Neural cell (in vitro differentiated cells): ENCODE results near the gene NOL3. TPM values are rescaled to one million over a fixed set of nuclear protein-coding genes. Genes with fewer than 3 reads are reported as not detected.

Experiments used
- H2AFZ ChIP-seq: fragments of 200-600, 300-800 bp; sonication (generic), shearing (Covaris generic); 2 replicates; pipeline ENCODE4 v1.6.0; 2014; ENCODE audit warnings: low read depth, mild to moderate bottlenecking, antibody characterized with exemption, low read length, moderate library complexity
- H3F3A ChIP-seq: fragments of 200-600 bp; shearing (Covaris generic); 2 replicates; pipeline ENCODE4 v1.6.1; 2016; ENCODE audit warnings: mild to moderate bottlenecking, moderate library complexity, mixed read lengths, antibody characterized with exemption, low read length; ENCODE audit not compliant: insufficient read depth, poor library complexity, severe bottlenecking
- H3K27ac ChIP-seq: fragments of 200-600, 300-800 bp; sonication (generic), shearing (Covaris generic); 2 replicates; pipeline ENCODE4 v1.5.1; 2014; ENCODE audit warnings: mild to moderate bottlenecking, low read length, moderate library complexity
- H3K27me3 ChIP-seq: fragments of 300-800, 200-600 bp; sonication (generic), shearing (Covaris generic); 2 replicates; pipeline ENCODE4 v1.6.0; 2014; ENCODE audit warnings: mild to moderate bottlenecking, low read depth, low read length, moderate library complexity; ENCODE audit not compliant: insufficient read depth
- H3K36me3 ChIP-seq: fragments of 300-800, 200-600 bp; sonication (generic), shearing (Covaris generic); 2 replicates; pipeline ENCODE4 v1.5.1; 2014; ENCODE audit warnings: mild to moderate bottlenecking, antibody characterized with exemption, low read length, moderate library complexity; ENCODE audit not compliant: insufficient read depth
- H3K4me2 ChIP-seq: fragments of 300-800, 200-600 bp; sonication (generic), shearing (Covaris generic); 2 replicates; pipeline ENCODE4 v1.6.0; 2014; ENCODE audit warnings: mild to moderate bottlenecking, low read length
- H3K4me3 ChIP-seq: fragments of 300-800, 200-600 bp; sonication (generic), shearing (Covaris generic); 2 replicates; pipeline ENCODE4 v1.5.1; 2014; ENCODE audit warnings: mild to moderate bottlenecking, low read length, moderate library complexity
- H3K79me2 ChIP-seq: fragments of 200-600 bp; shearing (Covaris generic); replicated peaks from 2 replicates; pipeline ENCODE4 v1.6.0; 2014; ENCODE audit warnings: mild to moderate bottlenecking, low read length, moderate library complexity; ENCODE audit not compliant: insufficient read depth
- H3K9ac ChIP-seq: fragments of 300-800, 200-600 bp; sonication (generic), shearing (Covaris generic); 2 replicates; pipeline ENCODE4 v1.6.1; 2016; ENCODE audit warnings: mild to moderate bottlenecking, low read length, mixed read lengths
- H3K9me2 ChIP-seq: fragments of 200-600 bp; shearing (Covaris generic); 2 replicates; pipeline ENCODE4 v1.6.1; 2016; ENCODE audit warnings: mild to moderate bottlenecking, low read length, mixed read lengths; ENCODE audit not compliant: insufficient read depth
- H3K9me3 ChIP-seq: fragments of 200-600, 300-800 bp; sonication (generic), shearing (Covaris generic); 2 replicates; pipeline ENCODE4 v1.6.1; 2016; ENCODE audit warnings: mild to moderate bottlenecking, mixed run types, low read length, moderate library complexity, mixed read lengths
- H4K20me1 ChIP-seq: fragments of 200-600 bp; shearing (Covaris generic); 2 replicates; pipeline ENCODE4 v1.6.1; 2016; ENCODE audit warnings: mild to moderate bottlenecking, mixed run types; ENCODE audit not compliant: insufficient read depth
- CTCF ChIP-seq: fragments of 450-650 bp; IDR thresholded peaks from 2 replicates; pipeline ENCODE4 v1.5.1; 2014; ENCODE audit warnings: antibody characterized with exemption, mild to moderate bottlenecking, moderate library complexity; ENCODE audit not compliant: poor library complexity, severe bottlenecking
- EP300 ChIP-seq: fragments of 450-650 bp; conservative IDR thresholded peaks from 2 replicates; pipeline ENCODE4 v1.6.1; 2014; ENCODE audit warnings: antibody characterized with exemption, mild to moderate bottlenecking, moderate library complexity; ENCODE audit not compliant: poor library complexity, severe bottlenecking
- EZH2 ChIP-seq: fragments of 200-600, 300-800 bp; shearing (Covaris generic), sonication (generic); IDR thresholded peaks from 2 replicates; pipeline ENCODE4 v1.6.1; 2014; ENCODE audit warnings: antibody characterized with exemption, low read length, borderline replicate concordance, mild to moderate bottlenecking; ENCODE audit not compliant: insufficient read depth, poor library complexity, severe bottlenecking
- MXI1 ChIP-seq: fragments of 450-650 bp; conservative IDR thresholded peaks from 2 replicates; pipeline ENCODE4 v1.6.1; 2014; ENCODE audit warnings: antibody characterized with exemption, mild to moderate bottlenecking; ENCODE audit not compliant: poor library complexity, severe bottlenecking
- POLR2AphosphoS5 ChIP-seq: IDR thresholded peaks from 2 replicates; pipeline ENCODE4 v1.6.1; 2012
- RAD21 ChIP-seq: fragments of 450-650 bp; conservative IDR thresholded peaks from 2 replicates; pipeline ENCODE4 v1.6.1; 2014; ENCODE audit warnings: antibody characterized with exemption, mild to moderate bottlenecking, moderate library complexity
- REST ChIP-seq: IDR thresholded peaks from 2 replicates; pipeline ENCODE4 v1.6.1; 2012; ENCODE audit warnings: borderline replicate concordance
- SMC3 ChIP-seq: fragments of 450-650 bp; conservative IDR thresholded peaks from 2 replicates; pipeline ENCODE4 v1.6.1; 2014; ENCODE audit warnings: antibody characterized with exemption, mild to moderate bottlenecking, moderate library complexity; ENCODE audit not compliant: poor library complexity
- TAF1 ChIP-seq: IDR thresholded peaks from 2 replicates; pipeline ENCODE4 v1.6.1; 2012; ENCODE audit warnings: low read depth
- polyA plus RNA-seq: library from polyadenylated mRNA; depleted of rRNA; stranded (reverse); fragments of >200 nt; gene quantifications from 2 replicates; pipeline ENCODE4 v1.2.3, GENCODE V29; 2014

Gene NOL3
- polyA plus RNA-seq, 1 donor from 2014 or later: 8.4 TPM

- TF ChIP-seq EP300 (no peak), POLR2AphosphoS5 (no peak), REST (no peak), CTCF (no peak), SMC3 (no peak), EZH2 (no peak), TAF1 (no peak), MXI1 (no peak), RAD21 (no peak)
These were observed 28.9 kb downstream of the NOL3 start, which contains the start of gene ELMO3 for GRCh38 chr16:67199011-67199807. TSS of gene ELMO3 (plus strand) at chr16:67199131. CDS start at chr16:67199327, 196 bp downstream.

DNA sequence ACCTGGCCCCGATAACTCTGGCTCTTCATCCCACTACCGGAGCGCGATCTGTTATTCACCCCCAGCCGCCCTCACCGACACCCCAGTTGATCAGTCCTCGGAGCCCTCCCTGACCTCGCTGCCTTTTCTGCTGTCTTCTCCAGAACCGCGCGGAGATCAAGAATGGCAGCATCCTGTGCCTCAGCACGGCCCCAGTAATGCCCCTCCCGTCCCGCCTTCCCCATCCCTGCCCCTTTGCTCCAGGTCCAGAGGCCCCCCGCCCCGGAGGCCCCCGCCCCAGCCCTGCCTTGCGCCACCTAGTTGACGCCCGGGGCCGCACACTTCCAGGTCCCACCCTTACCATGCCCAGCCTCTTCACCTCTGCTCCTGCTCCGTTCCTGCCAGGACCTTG lies 29.5 kb downstream of the NOL3 start:
- Histone ChIP-seq H3K4me3 (no peak overlapping the region), H3K9ac (no peak overlapping the region), H3K9me2 (no peaks in the 10 kb centered on the region), H3K27me3 (no peaks in the 10 kb centered on the region), H2AFZ (no peak overlapping the region), H3F3A (no peaks in the 10 kb centered on the region), H3K27ac (no peak overlapping the region), H3K9me3 (no peaks in the 10 kb centered on the region), H4K20me1 (no peaks in the 10 kb centered on the region), H3K4me2 (no peak overlapping the region), H3K36me3 (no peaks in the 10 kb centered on the region), H3K79me2 (no peaks in the 10 kb centered on the region)
- TF ChIP-seq SMC3 (no peak), EZH2 (no peak), TAF1 (no peak), REST (no peak), RAD21 (no peak), MXI1 (no peak), CTCF (no peak), EP300 (no peak), POLR2AphosphoS5 (no peak)

More at GRCh38 chr16:67199011-67199807, 28.9 kb downstream of the NOL3 start, which contains the start of gene ELMO3:
- H3K27me3 ChIP-seq: no peaks in the 10 kb centered on the region
- H3K9ac ChIP-seq: no peak within 1 kb of the TSS
- H3K27ac ChIP-seq: no peak within 1 kb of the TSS
- H3K9me3 ChIP-seq: no peaks in the 10 kb centered on the region
- no peak within 1 kb of the TSS for H3K4me2 ChIP-seq
- no peaks in the 10 kb centered on the region for H3F3A ChIP-seq
- H2AFZ ChIP-seq: no peak within 1 kb of the TSS
- H3K36me3 ChIP-seq: no peaks in the 10 kb centered on the region
- no peak within 1 kb of the TSS for H3K4me3 ChIP-seq
- no peaks in the 10 kb centered on the region for H4K20me1 ChIP-seq
- H3K79me2 ChIP-seq: no peaks in the 10 kb centered on the region
- H3K9me2 ChIP-seq: no peaks in the 10 kb centered on the region
